Rectal smooth muscle tissue (tissue), 1 donor: ENCODE measurements around the gene SLC6A19.

Source experiments
- H3K27ac ChIP-seq: one replicate; pipeline ENCODE4 v1.7.0; 2013; ENCODE audit warnings: low read depth, low read length, inconsistent platforms
- H3K27me3 ChIP-seq: one replicate; pipeline ENCODE4 v1.7.0; 2013; ENCODE audit warnings: low read length; ENCODE audit not compliant: control insufficient read depth, insufficient read depth
- H3K36me3 ChIP-seq: one replicate; pipeline ENCODE4 v1.7.0; 2013; ENCODE audit warnings: low read length; ENCODE audit not compliant: control insufficient read depth, insufficient read depth
- H3K4me1 ChIP-seq: one replicate; pipeline ENCODE4 v1.7.0; 2013; ENCODE audit warnings: low read length; ENCODE audit not compliant: control insufficient read depth, insufficient read depth
- H3K4me3 ChIP-seq: one replicate; pipeline ENCODE4 v1.7.0; 2013; ENCODE audit warnings: low read length
- H3K9ac ChIP-seq: one replicate; pipeline ENCODE4 v1.7.0; 2013; ENCODE audit warnings: low read length

The SLC6A19 gene

GRCh38 chr5:1244976-1245375 is 43.6 kb downstream of the SLC6A19 start:
- no peak overlapping the region for H3K27ac ChIP-seq
- H3K4me1 ChIP-seq, result no peaks in the 10 kb centered on the region
- H3K9ac ChIP-seq, result no peak overlapping the region
- H3K27me3 ChIP-seq, result peaks cover 4% of the 10 kb centered on the region
- H3K36me3 ChIP-seq, result no peaks in the 10 kb centered on the region
- H3K4me3 ChIP-seq, result no peak overlapping the region

- Histone ChIP-seq H3K4me1 (no peaks in the 10 kb centered on the region), H3K36me3 (no peaks in the 10 kb centered on the region), H3K27ac (no peak overlapping the region), H3K4me3 (no peak overlapping the region), H3K27me3 (peaks cover 4% of the 10 kb centered on the region), H3K9ac (no peak overlapping the region)
Observed at GRCh38 chr5:1245905-1246576, 44.6 kb downstream of the SLC6A19 start.

DNA sequence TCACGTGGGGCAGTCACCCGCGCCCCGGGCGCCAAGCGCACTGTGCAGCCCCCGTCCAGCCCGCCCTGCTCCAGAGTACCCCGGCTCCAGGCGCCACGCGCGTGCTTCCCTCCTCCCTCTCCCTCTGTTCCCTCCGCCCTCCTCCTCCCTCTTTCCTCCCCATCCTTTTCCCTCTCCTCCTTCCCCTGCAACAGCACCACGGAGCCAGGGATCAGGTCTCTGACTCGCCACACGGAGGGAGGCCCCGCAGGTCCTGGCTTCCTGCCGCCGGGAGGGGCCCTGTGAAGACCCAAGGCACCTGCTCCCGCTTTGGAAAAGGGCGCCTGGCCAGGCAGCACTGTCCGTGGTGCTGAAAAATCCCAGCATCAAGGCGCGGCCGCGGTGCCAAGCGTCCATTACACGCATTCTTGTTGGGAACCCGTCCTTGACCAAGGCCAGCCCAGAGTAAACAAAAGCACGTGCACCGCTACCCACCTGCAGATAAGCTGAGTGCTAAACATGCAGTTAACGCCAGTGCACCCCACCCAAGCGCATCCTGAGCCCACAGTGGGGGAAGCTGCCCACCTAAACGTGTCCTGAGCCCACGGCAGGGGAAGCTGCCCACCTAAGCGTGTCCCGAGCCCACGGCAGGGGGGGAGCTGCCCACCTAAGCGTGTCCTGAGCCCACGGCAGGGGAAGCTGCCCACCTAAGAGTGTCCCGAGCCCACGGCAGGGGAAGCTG is 45.5 kb downstream of the SLC6A19 start:
- no peak overlapping the region for H3K4me3 ChIP-seq
- H3K36me3 ChIP-seq, result no peaks in the 10 kb centered on the region
- no peak overlapping the region for H3K9ac ChIP-seq
- H3K4me1 ChIP-seq, result no peaks in the 10 kb centered on the region
- peaks cover 4% of the 10 kb centered on the region for H3K27me3 ChIP-seq
- no peak overlapping the region for H3K27ac ChIP-seq

- Histone ChIP-seq H3K27ac (no peak overlapping the region), H3K4me3 (no peak overlapping the region), H3K4me1 (no peaks in the 10 kb centered on the region), H3K9ac (no peak overlapping the region), H3K27me3 (peaks cover 2% of the 10 kb centered on the region), H3K36me3 (no peaks in the 10 kb centered on the region)
Observed at GRCh38 chr5:1247811-1248210, 46.4 kb downstream of the SLC6A19 start.

- no peak overlapping the region for H3K27ac ChIP-seq
- H3K4me1 ChIP-seq, result no peaks in the 10 kb centered on the region
- H3K36me3 ChIP-seq, result no peaks in the 10 kb centered on the region
- peaks cover 2% of the 10 kb centered on the region for H3K27me3 ChIP-seq
- no peak overlapping the region for H3K9ac ChIP-seq
- H3K4me3 ChIP-seq, result no peak overlapping the region
Observed at GRCh38 chr5:1249366-1250280, 48.2 kb downstream of the SLC6A19 start.

- Histone ChIP-seq H3K36me3 (no peaks in the 10 kb centered on the region), H3K9ac (no peak overlapping the region), H3K27me3 (no peaks in the 10 kb centered on the region), H3K27ac (no peak overlapping the region), H3K4me3 (no peak overlapping the region), H3K4me1 (no peaks in the 10 kb centered on the region)
Observed at GRCh38 chr5:1251678-1252580, 50.5 kb downstream of the SLC6A19 start.

- Histone ChIP-seq H3K36me3 (no peaks in the 10 kb centered on the region), H3K27me3 (no peaks in the 10 kb centered on the region), H3K4me3 (no peak overlapping the region), H3K9ac (no peak overlapping the region), H3K27ac (no peak overlapping the region), H3K4me1 (no peaks in the 10 kb centered on the region)
Observed at GRCh38 chr5:1252681-1253080, 51.3 kb downstream of the SLC6A19 start.

GRCh38 chr5:1253456-1254105 is 52.2 kb downstream of the SLC6A19 start:
- H3K36me3 ChIP-seq, result no peaks in the 10 kb centered on the region
- no peak overlapping the region for H3K4me3 ChIP-seq
- no peaks in the 10 kb centered on the region for H3K27me3 ChIP-seq
- H3K9ac ChIP-seq, result no peak overlapping the region
- H3K4me1 ChIP-seq, result no peaks in the 10 kb centered on the region
- no peak overlapping the region for H3K27ac ChIP-seq

DNA sequence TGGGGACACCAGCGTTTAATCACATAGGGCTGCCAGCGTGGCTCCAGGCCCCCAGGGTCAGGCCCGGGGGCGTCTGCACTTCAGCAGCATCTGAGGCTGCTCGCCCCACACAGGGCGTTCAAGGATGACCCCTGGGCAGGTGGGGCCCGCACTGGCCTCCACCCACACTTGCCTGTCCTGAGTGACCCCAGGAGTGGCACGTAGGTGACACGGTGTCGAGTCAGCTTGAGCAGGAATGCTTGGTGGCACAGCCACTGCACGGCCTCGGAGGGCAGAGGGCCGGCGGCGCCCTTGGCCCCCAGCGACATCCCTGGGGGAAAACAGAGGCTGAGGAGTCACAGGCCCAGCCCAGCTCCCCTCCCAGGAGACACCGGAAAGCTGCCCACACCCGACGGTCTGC is 52.8 kb downstream of the SLC6A19 start:
- no peaks in the 10 kb centered on the region for H3K4me1 ChIP-seq
- H3K9ac ChIP-seq, result no peak overlapping the region
- H3K27ac ChIP-seq, result no peak overlapping the region
- H3K4me3 ChIP-seq, result no peak overlapping the region
- no peaks in the 10 kb centered on the region for H3K36me3 ChIP-seq
- no peaks in the 10 kb centered on the region for H3K27me3 ChIP-seq

DNA sequence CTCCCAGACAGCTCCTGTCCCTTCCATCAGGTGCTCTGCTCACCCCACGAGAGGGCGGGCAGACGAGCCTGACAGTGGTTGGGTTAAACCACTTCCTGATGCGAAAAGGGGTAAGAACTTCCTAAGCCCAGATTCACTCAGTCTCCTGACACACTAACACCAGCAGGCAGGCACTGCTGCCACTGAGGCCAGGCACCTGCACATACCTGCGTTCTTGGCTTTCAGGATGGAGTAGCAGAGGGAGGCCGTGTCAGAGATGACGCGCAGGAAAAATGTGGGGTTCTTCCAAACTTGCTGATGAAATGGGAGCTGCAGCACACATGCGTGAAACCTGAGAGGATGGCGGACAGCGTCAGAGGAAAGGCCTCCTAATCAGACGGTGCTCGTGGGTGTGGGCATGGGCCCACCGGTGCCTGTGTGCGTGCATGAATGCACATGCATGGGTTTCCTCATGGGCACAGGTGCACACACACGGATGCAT is 53.7 kb downstream of the SLC6A19 start:
- Histone ChIP-seq H3K27ac (no peak overlapping the region), H3K9ac (no peak overlapping the region), H3K4me1 (no peaks in the 10 kb centered on the region), H3K36me3 (no peaks in the 10 kb centered on the region), H3K4me3 (no peak overlapping the region), H3K27me3 (no peaks in the 10 kb centered on the region)

GRCh38 chr5:1256776-1257175 is 55.4 kb downstream of the SLC6A19 start:
- no peaks in the 10 kb centered on the region for H3K36me3 ChIP-seq
- no peaks in the 10 kb centered on the region for H3K4me1 ChIP-seq
- no peak overlapping the region for H3K9ac ChIP-seq
- H3K27ac ChIP-seq, result no peak overlapping the region
- H3K27me3 ChIP-seq, result no peaks in the 10 kb centered on the region
- no peak overlapping the region for H3K4me3 ChIP-seq
